Measurements from ENCODE around the gene PVRIG.
"Not testable (repeated sequence)": the region's sequence is repeated elsewhere in the genome, so short reads cannot be mapped to it uniquely, and the experiment has no call there.

Gene PVRIG

DNA sequence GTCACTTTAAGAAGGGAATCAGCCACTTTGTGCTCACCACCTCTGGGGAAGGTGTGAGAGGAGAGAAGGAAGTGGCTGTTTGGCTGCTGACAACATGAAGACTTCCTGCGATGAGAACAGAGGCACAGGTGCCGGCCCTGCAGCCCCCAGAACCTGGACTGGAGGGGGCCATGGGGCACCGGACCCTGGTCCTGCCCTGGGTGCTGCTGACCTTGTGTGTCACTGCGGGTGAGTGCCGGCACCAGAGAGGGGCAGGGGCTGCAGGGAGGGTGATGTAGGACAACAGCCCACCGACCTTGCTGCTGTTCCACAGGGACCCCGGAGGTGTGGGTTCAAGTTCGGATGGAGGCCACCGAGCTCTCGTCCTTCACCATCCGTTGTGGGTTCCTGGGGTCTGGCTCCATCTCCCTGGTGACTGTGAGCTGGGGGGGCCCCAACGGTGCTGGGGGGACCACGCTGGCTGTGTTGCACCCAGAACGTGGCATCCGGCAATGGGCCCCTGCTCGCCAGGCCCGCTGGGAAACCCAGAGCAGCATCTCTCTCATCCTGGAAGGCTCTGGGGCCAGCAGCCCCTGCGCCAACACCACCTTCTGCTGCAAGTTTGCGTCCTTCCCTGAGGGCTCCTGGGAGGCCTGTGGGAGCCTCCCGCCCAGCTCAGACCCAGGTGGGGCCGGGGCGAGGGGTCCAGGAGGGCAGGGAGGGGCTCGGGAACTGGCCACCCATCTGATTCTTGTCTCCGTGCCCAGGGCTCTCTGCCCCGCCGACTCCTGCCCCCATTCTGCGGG lies at the start of gene PVRIG:
Gene PVRIG (plus strand): TSS at position 149 of the 785 bp plus-strand sequence. CDS start 22 bp downstream, at position 171.
- not testable (repeated sequence) for H3K4me3 ChIP-seq (ENCODE audit: low read depth, low read length)

DNA sequence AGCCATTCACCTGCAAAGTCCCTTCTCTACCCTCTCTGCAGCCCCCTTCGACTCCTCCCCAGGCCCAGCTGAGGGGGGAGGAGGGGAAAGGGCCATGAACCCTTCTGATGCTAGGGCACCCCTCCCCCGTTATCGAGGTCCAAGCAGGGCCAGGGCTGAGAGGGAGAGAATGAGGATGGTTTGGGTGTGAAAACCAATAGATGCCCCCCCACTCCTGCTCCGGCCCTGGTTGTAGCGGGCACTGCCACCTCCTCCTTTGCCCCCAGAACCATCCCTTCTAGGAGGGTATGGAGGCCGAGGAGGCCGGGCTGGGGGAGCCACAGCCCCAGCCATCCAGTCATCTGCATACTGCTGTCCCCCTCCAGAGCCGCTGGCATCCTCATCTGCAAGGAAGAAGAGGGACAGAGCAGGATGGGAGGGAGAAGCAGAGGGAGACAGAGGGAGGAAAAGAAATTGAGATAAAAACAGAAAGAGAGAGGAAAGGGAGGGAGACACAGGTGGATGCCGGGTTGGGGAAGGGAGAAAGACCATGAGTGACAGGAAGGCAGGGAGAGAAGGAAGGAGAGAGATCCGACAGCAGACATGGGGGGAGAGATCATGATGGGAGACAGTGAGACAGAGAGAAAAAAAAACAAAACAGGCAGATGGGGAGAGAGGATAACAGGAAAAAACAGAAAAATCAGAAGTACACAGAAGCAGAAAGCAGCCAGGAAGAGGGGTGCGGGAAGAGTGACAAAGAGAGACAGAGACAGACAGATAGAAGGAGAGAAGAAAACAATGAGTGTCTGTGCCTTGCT lies 49.5 kb upstream of the PVRIG start:
- no peak for DNase-seq (ENCODE audit: low read depth)
- TF ChIP-seq POLR2A (IDR thresholded peaks at IDR 0.05; ENCODE audit: extremely low read depth, insufficient read length), result no peak
- TF ChIP-seq, protein P1, sequence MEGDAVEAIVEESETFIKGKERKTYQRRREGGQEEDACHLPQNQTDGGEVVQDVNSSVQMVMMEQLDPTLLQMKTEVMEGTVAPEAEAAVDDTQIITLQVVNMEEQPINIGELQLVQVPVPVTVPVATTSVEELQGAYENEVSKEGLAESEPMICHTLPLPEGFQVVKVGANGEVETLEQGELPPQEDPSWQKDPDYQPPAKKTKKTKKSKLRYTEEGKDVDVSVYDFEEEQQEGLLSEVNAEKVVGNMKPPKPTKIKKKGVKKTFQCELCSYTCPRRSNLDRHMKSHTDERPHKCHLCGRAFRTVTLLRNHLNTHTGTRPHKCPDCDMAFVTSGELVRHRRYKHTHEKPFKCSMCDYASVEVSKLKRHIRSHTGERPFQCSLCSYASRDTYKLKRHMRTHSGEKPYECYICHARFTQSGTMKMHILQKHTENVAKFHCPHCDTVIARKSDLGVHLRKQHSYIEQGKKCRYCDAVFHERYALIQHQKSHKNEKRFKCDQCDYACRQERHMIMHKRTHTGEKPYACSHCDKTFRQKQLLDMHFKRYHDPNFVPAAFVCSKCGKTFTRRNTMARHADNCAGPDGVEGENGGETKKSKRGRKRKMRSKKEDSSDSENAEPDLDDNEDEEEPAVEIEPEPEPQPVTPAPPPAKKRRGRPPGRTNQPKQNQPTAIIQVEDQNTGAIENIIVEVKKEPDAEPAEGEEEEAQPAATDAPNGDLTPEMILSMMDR (IDR thresholded peaks at IDR 0.05; ENCODE audit: low read depth, low read length), result no peak
- TF ChIP-seq, protein P2, sequence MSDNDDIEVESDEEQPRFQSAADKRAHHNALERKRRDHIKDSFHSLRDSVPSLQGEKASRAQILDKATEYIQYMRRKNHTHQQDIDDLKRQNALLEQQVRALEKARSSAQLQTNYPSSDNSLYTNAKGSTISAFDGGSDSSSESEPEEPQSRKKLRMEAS (IDR thresholded peaks at IDR 0.05; ENCODE audit: low read depth, low read length), result no peak
- TF ChIP-seq MYC (IDR thresholded peaks at IDR 0.05; ENCODE audit: low read depth, low read length), result no peak
- H3K4me3 ChIP-seq (ENCODE audit: low read depth, low read length), result no peak overlapping the region

More for the DNA sequence above, at the start of gene PVRIG:
- DNase-seq (ENCODE audit: low read depth), result not testable (repeated sequence)

GRCh38 chr7:100171087-100171681 lies 48.6 kb upstream of the PVRIG start:
- H3K4me3 ChIP-seq (ENCODE audit: low read depth, low read length), result no peak overlapping the region
- TF ChIP-seq, protein P2 (IDR thresholded peaks at IDR 0.05; ENCODE audit: low read depth, low read length), result no peak
- peak; percentile 13 for DNase-seq (ENCODE audit: low read depth)

DNA sequence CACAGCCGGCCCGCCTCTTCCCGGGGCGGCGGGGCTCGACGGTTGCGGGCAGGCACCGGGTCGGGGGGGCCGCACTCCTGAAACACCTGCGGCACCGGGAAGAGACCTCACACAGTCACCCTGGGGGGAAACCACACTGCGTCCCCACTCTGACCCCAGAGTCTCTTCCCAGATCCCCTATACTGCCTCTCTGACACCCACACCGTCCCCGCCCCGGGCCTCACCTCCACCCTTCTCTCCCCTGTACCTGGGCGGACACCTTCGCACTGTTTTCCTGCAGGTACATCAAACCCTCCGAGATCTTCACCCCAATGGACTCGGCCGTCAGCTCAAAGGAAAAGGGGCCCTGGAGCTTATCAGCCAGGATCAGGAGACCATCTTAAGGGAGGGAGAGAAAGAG lies 47.9 kb upstream of the PVRIG start:
- TF ChIP-seq POLR2A (IDR thresholded peaks at IDR 0.05; ENCODE audit: extremely low read depth, insufficient read length) (no peak), MYC (IDR thresholded peaks at IDR 0.05; ENCODE audit: low read depth, low read length) (no peak)
- TF ChIP-seq, protein P1 (IDR thresholded peaks at IDR 0.05; ENCODE audit: low read depth, low read length), result no peak
- TF ChIP-seq, protein P2 (IDR thresholded peaks at IDR 0.05; ENCODE audit: low read depth, low read length), result no peak
- H3K4me3 ChIP-seq (ENCODE audit: low read depth, low read length), result no peak overlapping the region
- no peak for DNase-seq (ENCODE audit: low read depth)

GRCh38 chr7:100173806-100174495 lies 45.8 kb upstream of the PVRIG start:
- TF ChIP-seq POLR2A (IDR thresholded peaks at IDR 0.05; ENCODE audit: extremely low read depth, insufficient read length), result no peak
- TF ChIP-seq, protein P1 (IDR thresholded peaks at IDR 0.05; ENCODE audit: low read depth, low read length), result no peak
- TF ChIP-seq MYC (IDR thresholded peaks at IDR 0.05; ENCODE audit: low read depth, low read length), result no peak
- TF ChIP-seq, protein P2 (IDR thresholded peaks at IDR 0.05; ENCODE audit: low read depth, low read length), result no peak
- no peak overlapping the region for H3K4me3 ChIP-seq (ENCODE audit: low read depth, low read length)
- no peak for DNase-seq (ENCODE audit: low read depth)

DNA sequence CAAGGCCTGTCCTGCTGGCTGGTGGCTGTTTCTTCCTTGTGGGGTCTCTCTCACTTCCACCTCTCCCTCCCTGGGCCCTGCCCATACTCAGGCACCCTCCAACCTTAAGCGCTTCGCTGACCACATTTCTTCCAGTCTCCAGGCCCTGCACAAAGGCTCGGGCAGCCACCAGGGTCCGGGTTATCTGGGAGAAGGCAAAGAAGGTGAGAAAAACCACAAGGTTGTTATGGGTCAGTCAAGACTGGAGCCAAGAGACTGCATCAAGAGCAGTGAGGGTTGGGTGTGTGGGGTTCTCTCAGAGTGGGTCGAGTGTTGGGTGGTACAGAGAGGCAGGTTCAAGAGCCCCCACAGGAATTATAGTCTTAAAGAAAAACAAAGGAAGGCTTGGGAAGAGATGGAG lies 45.2 kb upstream of the PVRIG start:
- no peak for DNase-seq (ENCODE audit: low read depth)
- TF ChIP-seq, protein P2 (IDR thresholded peaks at IDR 0.05; ENCODE audit: low read depth, low read length), result no peak
- TF ChIP-seq MYC (IDR thresholded peaks at IDR 0.05; ENCODE audit: low read depth, low read length) (no peak), POLR2A (IDR thresholded peaks at IDR 0.05; ENCODE audit: extremely low read depth, insufficient read length) (no peak)
- TF ChIP-seq, protein P1 (IDR thresholded peaks at IDR 0.05; ENCODE audit: low read depth, low read length), result no peak
- no peak overlapping the region for H3K4me3 ChIP-seq (ENCODE audit: low read depth, low read length)

Data from NB4 (cell line).